DOHH2 (cell line): ENCODE results near the gene NCAN.

Experiments
- H3F3A ChIP-seq: fragments of 200-600 bp; sonication (generic), shearing (Covaris generic); 2 replicates; pipeline ENCODE4 v1.6.0; 2016; ENCODE audit warnings: antibody characterized with exemption, mild to moderate bottlenecking; ENCODE audit not compliant: control insufficient read depth, insufficient read depth
- H3K27ac ChIP-seq: fragments of 200-600 bp; sonication (generic); 2 replicates; pipeline ENCODE4 v1.5.1; 2014; ENCODE audit warnings: low read depth, mild to moderate bottlenecking, low read length, moderate library complexity
- H3K27me3 ChIP-seq: fragments of 200-600 bp; sonication (generic); 2 replicates; pipeline ENCODE4 v1.6.1; 2014; ENCODE audit warnings: mild to moderate bottlenecking, low read length, mixed read lengths; ENCODE audit not compliant: control insufficient read depth
- H3K36me3 ChIP-seq: fragments of 200-600 bp; sonication (generic); 2 replicates; pipeline ENCODE4 v1.6.1; 2014; ENCODE audit warnings: mild to moderate bottlenecking, low read length, moderate library complexity, mixed read lengths; ENCODE audit not compliant: control insufficient read depth
- H3K4me1 ChIP-seq: fragments of 200-600 bp; sonication (generic); 2 replicates; pipeline ENCODE4 v1.6.1; 2014; ENCODE audit warnings: mild to moderate bottlenecking, low read length, mixed read lengths; ENCODE audit not compliant: control insufficient read depth
- H3K4me2 ChIP-seq: fragments of 200-600 bp; sonication (generic); 2 replicates; pipeline ENCODE4 v1.6.0; 2014; ENCODE audit warnings: mild to moderate bottlenecking, low read length, moderate library complexity
- H3K4me3 ChIP-seq: fragments of 200-600 bp; sonication (generic); 2 replicates; pipeline ENCODE4 v1.5.1; 2014; ENCODE audit warnings: mild to moderate bottlenecking, low read length, mixed read lengths
- H3K79me2 ChIP-seq: fragments of 200-600 bp; sonication (generic); 2 replicates; pipeline ENCODE4 v1.6.1; 2014; ENCODE audit warnings: mild to moderate bottlenecking, low read length, mixed read lengths; ENCODE audit not compliant: control insufficient read depth
- H3K9me2 ChIP-seq: fragments of 200-600 bp; sonication (generic); replicated peaks from 2 replicates; pipeline ENCODE4 v1.6.1; 2014; ENCODE audit warnings: mild to moderate bottlenecking, low read length, mixed read lengths; ENCODE audit not compliant: control insufficient read depth
- H3K9me3 ChIP-seq: fragments of 200-600 bp; sonication (generic); 2 replicates; pipeline ENCODE4 v1.6.1; 2014; ENCODE audit warnings: antibody characterized with exemption, low read length, mixed read lengths; ENCODE audit not compliant: control insufficient read depth, insufficient read depth
- H4K20me1 ChIP-seq: fragments of 200-600 bp; sonication (generic); 2 replicates; pipeline ENCODE4 v1.6.0; 2014; ENCODE audit warnings: low read depth, mild to moderate bottlenecking, antibody characterized with exemption, low read length, moderate library complexity; ENCODE audit not compliant: control insufficient read depth, insufficient read depth
- CTCF ChIP-seq: fragments of 200-600 bp; sonication (generic); IDR thresholded peaks from one replicate; pipeline ENCODE4 v1.5.1; 2014; ENCODE audit warnings: antibody characterized with exemption, mild to moderate bottlenecking, low read depth, low read length; ENCODE audit not compliant: poor library complexity, severe bottlenecking
- EZH2phosphoT487 ChIP-seq: fragments of 200-600 bp; sonication (generic); IDR thresholded peaks from 2 replicates; pipeline ENCODE4 v1.6.1; 2017; ENCODE audit warnings: borderline replicate concordance, mild to moderate bottlenecking, antibody characterized with exemption, low read length, moderate library complexity, mixed read lengths

NCAN gene

GRCh38 chr19:19167612-19168011 is 44.1 kb upstream of the NCAN start:
- H3F3A ChIP-seq, result peaks cover 48% of the 10 kb centered on the region
- peak overlapping the region; percentile 91 for H3K4me2 ChIP-seq
- H3K9me3 ChIP-seq, result no peaks in the 10 kb centered on the region
- peak overlapping the region; percentile 96 for H3K4me3 ChIP-seq
- H3K27ac ChIP-seq, result peak overlapping the region; percentile 97
- TF ChIP-seq EZH2phosphoT487 (no peak), CTCF (no peak)
- H3K36me3 ChIP-seq, result peaks cover 71% of the 10 kb centered on the region
- peaks cover 92% of the 10 kb centered on the region for H3K79me2 ChIP-seq
- peaks cover 12% of the 10 kb centered on the region; the same call in 1 of the 2 replicates for H4K20me1 ChIP-seq
- H3K27me3 ChIP-seq, result no peaks in the 10 kb centered on the region
- H3K9me2 ChIP-seq, result no peaks in the 10 kb centered on the region
- peaks cover 70% of the 10 kb centered on the region for H3K4me1 ChIP-seq

GRCh38 chr19:19169236-19170052 is 42.3 kb upstream of the NCAN start:
- Histone ChIP-seq H3F3A (peaks cover 33% of the 10 kb centered on the region), H4K20me1 (peaks cover 12% of the 10 kb centered on the region; the same call in 1 of the 2 replicates), H3K4me3 (peak overlapping the region; percentile 96), H3K9me2 (no peaks in the 10 kb centered on the region), H3K4me1 (peaks cover 67% of the 10 kb centered on the region), H3K9me3 (no peaks in the 10 kb centered on the region), H3K79me2 (peaks cover 74% of the 10 kb centered on the region), H3K27me3 (no peaks in the 10 kb centered on the region), H3K27ac (peak overlapping the region; percentile 97), H3K36me3 (peaks cover 53% of the 10 kb centered on the region), H3K4me2 (peak overlapping the region; percentile 91)
- TF ChIP-seq EZH2phosphoT487, result no peak
- no peak for TF ChIP-seq CTCF

GRCh38 chr19:19170053-19170872 is 41.5 kb upstream of the NCAN start, which contains the start of gene MEF2B:
Gene MEF2B, minus strand, starts transcription at chr19:19170263. Its CDS starts 19,528 bp downstream, at chr19:19150735.
- peak within 1 kb of the TSS; percentile 97 for H3K27ac ChIP-seq
- H3K4me2 ChIP-seq, result peak within 1 kb of the TSS; percentile 91
- H3K27me3 ChIP-seq, result no peaks in the 10 kb centered on the region
- H3K9me3 ChIP-seq, result no peaks in the 10 kb centered on the region
- H3K79me2 ChIP-seq, result peaks cover 66% of the 10 kb centered on the region
- TF ChIP-seq CTCF (no peak), EZH2phosphoT487 (no peak)
- no peaks in the 10 kb centered on the region for H3K9me2 ChIP-seq
- H3K4me1 ChIP-seq, result peaks cover 66% of the 10 kb centered on the region
- H4K20me1 ChIP-seq, result peaks cover 9% of the 10 kb centered on the region; the same call in 1 of the 2 replicates
- H3F3A ChIP-seq, result peaks cover 24% of the 10 kb centered on the region
- peaks cover 45% of the 10 kb centered on the region for H3K36me3 ChIP-seq
- H3K4me3 ChIP-seq, result peak within 1 kb of the TSS; percentile 96
